Ovary (tissue), 3 donors: ENCODE measurements around the gene NGLY1.

Experiments used
- CTCF ChIP-seq, 3 donors: fragments of 450-650 bp in 2 of 3; fragments of 200-600 bp in 1 of 3; IDR thresholded peaks; one replicate each; pipeline versions ENCODE4 v1.5.1 to v1.8.0; 2016 to 2022; ENCODE audit warnings: antibody characterized with exemption in 3 of 3, mild to moderate bottlenecking in 1 of 3
- EP300 ChIP-seq: sonication (generic); formaldehyde crosslinking; IDR thresholded peaks from one replicate; pipeline ENCODE4 v1.6.1; 2017; ENCODE audit warnings: antibody characterized with exemption
- POLR2A ChIP-seq: fragments of 450-650 bp; IDR thresholded peaks from one replicate; pipeline ENCODE4 v1.6.1; 2017; ENCODE audit warnings: antibody characterized with exemption, mild to moderate bottlenecking, moderate library complexity
- donor health status: DM: no; HTN: no; CAD: no.

GRCh38 chr3:25784971-25785370 is 1.7 kb upstream of the NGLY1 start:
- TF ChIP-seq CTCF (IDR thresholded peaks at IDR 0.05) (no peak), EP300 (no peak), POLR2A (no peak)
